ENCODE results near the gene PLCH1.

The PLCH1 gene

DNA sequence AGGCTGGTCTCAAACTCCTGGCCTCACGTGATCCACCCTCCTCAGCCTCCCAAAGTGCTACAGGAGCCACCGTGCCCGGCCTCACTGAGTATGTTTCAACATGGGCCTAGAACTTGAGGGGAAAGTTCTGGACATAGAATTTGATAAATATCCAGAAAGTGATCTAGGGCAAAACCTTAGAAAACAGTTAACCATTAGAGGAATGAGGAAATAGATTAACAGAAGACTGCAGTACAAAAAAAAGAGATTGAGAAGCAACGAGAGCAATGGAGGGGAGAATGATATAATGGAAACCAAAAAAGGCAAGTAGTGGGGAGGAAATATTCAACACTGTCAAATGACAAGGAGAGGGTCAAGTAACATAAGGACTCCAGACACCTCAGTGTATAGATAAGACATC, 191.5 kb downstream of the PLCH1 start:
- H3K4me1 ChIP-seq (ENCODE audit: control insufficient read depth, insufficient read depth, low read length), result no peaks in the 10 kb centered on the region
- TF ChIP-seq ZNF274 (IDR thresholded peaks at IDR 0.05; ENCODE audit: low read length) (no peak), ZNF274 (tag by site-specific recombination; IDR thresholded peaks at IDR 0.05; ENCODE audit: borderline replicate concordance) (no peak), ZNF341 (tag by site-specific recombination; IDR thresholded peaks at IDR 0.05; ENCODE audit: low read depth) (no peak), ZNF621 (tag by site-specific recombination; IDR thresholded peaks at IDR 0.05) (no peak), ZNF426 (tag by site-specific recombination; IDR thresholded peaks at IDR 0.05) (no peak), ZNF791 (tag by site-specific recombination; IDR thresholded peaks at IDR 0.05) (no peak), ZNF529 (tag by site-specific recombination; IDR thresholded peaks at IDR 0.05; ENCODE audit: insufficient replicate concordance) (no peak), ZNF16 (tag by site-specific recombination; IDR thresholded peaks at IDR 0.05; ENCODE audit: low read depth) (no peak), TSHZ1 (tag by site-specific recombination; IDR thresholded peaks at IDR 0.05; ENCODE audit: borderline replicate concordance) (no peak), HOXD13 (CRISPR knock-in tag; IDR thresholded peaks at IDR 0.05; ENCODE audit: borderline replicate concordance) (no peak), BCL6B (tag by site-specific recombination; IDR thresholded peaks at IDR 0.05) (no peak), ZNF488 (tag by site-specific recombination; IDR thresholded peaks at IDR 0.05) (no peak), ZNF121 (tag by site-specific recombination; IDR thresholded peaks at IDR 0.05) (no peak), ZNF837 (tag by site-specific recombination; IDR thresholded peaks at IDR 0.05) (no peak), KLF9 (tag by site-specific recombination; IDR thresholded peaks at IDR 0.05; ENCODE audit: low read depth) (no peak), ZNF658 (tag by site-specific recombination; IDR thresholded peaks at IDR 0.05) (no peak), ZNF423 (tag by site-specific recombination; IDR thresholded peaks at IDR 0.05) (no peak), HOXC10 (CRISPR knock-in tag; IDR thresholded peaks at IDR 0.05) (no peak), GLIS2 (tag by site-specific recombination; IDR thresholded peaks at IDR 0.05) (no peak)
- no peaks in the 10 kb centered on the region for H3K9me3 ChIP-seq (ENCODE audit: control insufficient read depth, insufficient read depth, low read depth, low read length)
- POLR2A ChIA-PET, result no interaction called here
- CTCF ChIA-PET, result no interaction called here
- H3K27ac ChIP-seq (ENCODE audit: extremely low read depth, low read depth, low read length), result no peak overlapping the region
- H3K36me3 ChIP-seq (ENCODE audit: control insufficient read depth in 2 of 2, insufficient read depth in 1 of 2, low read length in 2 of 2), result peaks cover 0 to 5% of the 10 kb centered on the region in 2 experiments; a peak in 1 of 3 replicates
- no peak overlapping the region for H3K4me3 ChIP-seq (ENCODE audit: low read depth, low read length)

- no peak overlapping the region for H3K27ac ChIP-seq (ENCODE audit: extremely low read depth, low read depth, low read length)
- H3K4me1 ChIP-seq (ENCODE audit: control insufficient read depth, insufficient read depth, low read length), result no peaks in the 10 kb centered on the region
- no peaks in the 10 kb centered on the region for H3K9me3 ChIP-seq (ENCODE audit: control insufficient read depth, insufficient read depth, low read depth, low read length)
- no peak overlapping the region for H3K4me3 ChIP-seq (ENCODE audit: low read depth, low read length)
- ChIA-PET CTCF (no interaction called here), POLR2A (no interaction called here)
- H3K36me3 ChIP-seq (ENCODE audit: control insufficient read depth in 2 of 2, insufficient read depth in 1 of 2, low read length in 2 of 2), result peaks cover 0 to 5% of the 10 kb centered on the region in 2 experiments; a peak in 1 of 3 replicates
- TF ChIP-seq ZNF169 (tag by site-specific recombination; IDR thresholded peaks at IDR 0.05) (no peak), YY2 (tag by site-specific recombination; IDR thresholded peaks at IDR 0.05) (no peak), BCL11A (tag by site-specific recombination; IDR thresholded peaks at IDR 0.05; ENCODE audit: low read depth) (no peak), SP7 (tag by site-specific recombination; IDR thresholded peaks at IDR 0.05) (no peak), ZBTB21 (tag by site-specific recombination; IDR thresholded peaks at IDR 0.05) (no peak), ZNF521 (tag by site-specific recombination; IDR thresholded peaks at IDR 0.05) (no peak), GLIS2 (tag by site-specific recombination; IDR thresholded peaks at IDR 0.05) (no peak), BCL6B (tag by site-specific recombination; IDR thresholded peaks at IDR 0.05) (no peak), SALL2 (tag by site-specific recombination; IDR thresholded peaks at IDR 0.05; ENCODE audit: borderline replicate concordance) (no peak), ZNF292 (tag by site-specific recombination; IDR thresholded peaks at IDR 0.05; ENCODE audit: borderline replicate concordance, low read depth) (no peak), ZNF560 (tag by site-specific recombination; IDR thresholded peaks at IDR 0.05; ENCODE audit: borderline replicate concordance) (no peak), PRDM1 (tag by site-specific recombination; IDR thresholded peaks at IDR 0.05) (no peak), ZFHX2 (tag by site-specific recombination; conservative IDR thresholded peaks at IDR 0.05) (no peak), KLF8 (tag by site-specific recombination; IDR thresholded peaks at IDR 0.05) (no peak), ZNF624 (tag by site-specific recombination; IDR thresholded peaks at IDR 0.05) (no peak)
Measured at GRCh38 chr3:155550391-155550790, 194.5 kb downstream of the PLCH1 start.
